DND-41 (cell line): ENCODE data around the gene CTU2.

ENCODE experiments used
- EZH2 ChIP-seq: IDR thresholded peaks from 3 replicates; pipeline ENCODE4 v1.6.1; 2012; ENCODE audit warnings: borderline replicate concordance, low read depth, mild to moderate bottlenecking, moderate library complexity, low read length, inconsistent platforms; ENCODE audit not compliant: severe bottlenecking
- TF ChIP-seq, protein P1 (sequence below): IDR thresholded peaks from 2 replicates; pipeline ENCODE4 v1.5.1; 2012; ENCODE audit warnings: borderline replicate concordance, low read length, moderate library complexity, mild to moderate bottlenecking; ENCODE audit not compliant: poor library complexity, severe bottlenecking; ENCODE audit errors: extremely low read depth

DNA sequence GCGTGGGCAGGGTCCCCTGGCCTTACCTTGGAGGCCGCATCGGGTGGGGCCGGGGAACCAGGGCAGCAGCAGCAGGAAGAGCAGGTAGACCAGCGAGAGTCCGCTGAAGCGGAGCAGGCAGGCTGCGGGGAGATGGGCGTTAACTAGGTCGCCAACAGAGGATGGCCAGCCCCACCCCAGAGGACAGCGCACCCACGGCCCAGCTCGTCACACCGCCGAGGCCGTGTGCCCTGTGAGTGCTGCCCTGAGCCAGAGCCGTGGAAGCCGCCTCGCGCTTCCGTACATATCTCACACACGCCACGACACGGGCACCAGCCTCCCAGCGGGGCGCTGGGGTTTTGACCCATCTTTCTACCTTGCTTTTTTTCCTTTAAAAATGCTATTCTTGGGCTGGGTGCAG lies 43.1 kb downstream of the CTU2 start:
- TF ChIP-seq, protein P1, sequence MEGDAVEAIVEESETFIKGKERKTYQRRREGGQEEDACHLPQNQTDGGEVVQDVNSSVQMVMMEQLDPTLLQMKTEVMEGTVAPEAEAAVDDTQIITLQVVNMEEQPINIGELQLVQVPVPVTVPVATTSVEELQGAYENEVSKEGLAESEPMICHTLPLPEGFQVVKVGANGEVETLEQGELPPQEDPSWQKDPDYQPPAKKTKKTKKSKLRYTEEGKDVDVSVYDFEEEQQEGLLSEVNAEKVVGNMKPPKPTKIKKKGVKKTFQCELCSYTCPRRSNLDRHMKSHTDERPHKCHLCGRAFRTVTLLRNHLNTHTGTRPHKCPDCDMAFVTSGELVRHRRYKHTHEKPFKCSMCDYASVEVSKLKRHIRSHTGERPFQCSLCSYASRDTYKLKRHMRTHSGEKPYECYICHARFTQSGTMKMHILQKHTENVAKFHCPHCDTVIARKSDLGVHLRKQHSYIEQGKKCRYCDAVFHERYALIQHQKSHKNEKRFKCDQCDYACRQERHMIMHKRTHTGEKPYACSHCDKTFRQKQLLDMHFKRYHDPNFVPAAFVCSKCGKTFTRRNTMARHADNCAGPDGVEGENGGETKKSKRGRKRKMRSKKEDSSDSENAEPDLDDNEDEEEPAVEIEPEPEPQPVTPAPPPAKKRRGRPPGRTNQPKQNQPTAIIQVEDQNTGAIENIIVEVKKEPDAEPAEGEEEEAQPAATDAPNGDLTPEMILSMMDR = no peak
- no peak for TF ChIP-seq EZH2
